H9 (cell line): ENCODE results near the gene XG. TPM values are rescaled to one million over a fixed set of nuclear protein-coding genes. Genes with fewer than 3 reads are reported as not detected.
A peak's percentile ranks its signal among the peaks of the same experiment; 100 is the strongest.

Source experiments
- DNase-seq: peaks from one replicate; pipeline ENCODE4 v3.0.0-alpha.2; 2017
- H2AFZ ChIP-seq: one replicate; pipeline ENCODE4 v1.6.1; 2013; ENCODE audit warnings: mild to moderate bottlenecking, low read length, control low read depth, moderate library complexity
- H2AK5ac ChIP-seq: 2 replicates; pipeline ENCODE4 v1.6.1; 2013; ENCODE audit warnings: low read length, control low read depth, mixed read lengths; ENCODE audit not compliant: insufficient read length
- H2BK120ac ChIP-seq: one replicate; pipeline ENCODE4 v1.6.1; 2013; ENCODE audit warnings: low read depth, mild to moderate bottlenecking, low read length, control low read depth, inconsistent platforms; ENCODE audit not compliant: poor library complexity, severe bottlenecking
- H2BK12ac ChIP-seq: 2 replicates; pipeline ENCODE4 v1.6.1; 2013; ENCODE audit warnings: low read length, control low read depth, mixed read lengths, low read depth; ENCODE audit not compliant: insufficient read length
- H2BK15ac ChIP-seq: 2 replicates; pipeline ENCODE4 v1.6.1; 2013; ENCODE audit warnings: low read depth, low read length, control low read depth
- H2BK20ac ChIP-seq: one replicate; pipeline ENCODE4 v1.6.1; 2013; ENCODE audit warnings: low read depth, mild to moderate bottlenecking, low read length, control low read depth, inconsistent platforms; ENCODE audit not compliant: poor library complexity, severe bottlenecking
- H2BK5ac ChIP-seq: 2 replicates; pipeline ENCODE4 v1.6.1; 2013; ENCODE audit warnings: low read length, control low read depth, mixed read lengths; ENCODE audit not compliant: insufficient read length
- H3K14ac ChIP-seq: 2 replicates; pipeline ENCODE4 v1.6.1; 2013; ENCODE audit warnings: low read length, control low read depth; ENCODE audit not compliant: insufficient read depth
- H3K18ac ChIP-seq: 2 replicates; pipeline ENCODE4 v1.6.1; 2013; ENCODE audit warnings: low read depth, mild to moderate bottlenecking, mixed read lengths, low read length, control low read depth; ENCODE audit not compliant: insufficient read length
- H3K23ac ChIP-seq: 2 replicates; pipeline ENCODE4 v1.6.1; 2013; ENCODE audit warnings: low read length, control low read depth, mixed read lengths, low read depth; ENCODE audit not compliant: insufficient read length
- H3K23me2 ChIP-seq: 2 replicates; pipeline ENCODE4 v1.6.1; 2013; ENCODE audit warnings: low read depth, mild to moderate bottlenecking, mixed read lengths, low read length, control low read depth; ENCODE audit not compliant: insufficient read length, poor library complexity, severe bottlenecking
- H3K27ac ChIP-seq: 2 replicates; pipeline ENCODE4 v1.5.1; 2013; ENCODE audit warnings: low read length, control low read depth, mixed read lengths, low read depth; ENCODE audit not compliant: insufficient read length
- H3K27me3 ChIP-seq: 2 replicates; pipeline ENCODE4 v1.6.1; 2013; ENCODE audit warnings: low read length, control low read depth, inconsistent platforms; ENCODE audit not compliant: insufficient read depth
- H3K4ac ChIP-seq: 2 replicates; pipeline ENCODE4 v1.6.1; 2013; ENCODE audit warnings: low read depth, mild to moderate bottlenecking, control low read depth, inconsistent platforms, low read length, moderate library complexity
- H3K4me1 ChIP-seq: 2 replicates; pipeline ENCODE4 v1.6.1; 2013; ENCODE audit warnings: low read length, control low read depth, inconsistent platforms; ENCODE audit not compliant: insufficient read depth
- H3K4me2 ChIP-seq: 2 replicates; pipeline ENCODE4 v1.6.1; 2013; ENCODE audit warnings: low read length, control low read depth, mixed read lengths; ENCODE audit not compliant: insufficient read length, insufficient read depth
- H3K56ac ChIP-seq: 2 replicates; pipeline ENCODE4 v1.6.1; 2013; ENCODE audit warnings: low read depth, mild to moderate bottlenecking, mixed read lengths, low read length, control low read depth; ENCODE audit not compliant: insufficient read length
- H3K79me1 ChIP-seq: 2 replicates; pipeline ENCODE4 v1.6.1; 2013; ENCODE audit warnings: low read depth, mild to moderate bottlenecking, moderate library complexity, low read length, control low read depth, inconsistent platforms; ENCODE audit not compliant: insufficient read depth, poor library complexity, severe bottlenecking
- H3K79me2 ChIP-seq: 2 replicates; pipeline ENCODE4 v1.6.1; 2013; ENCODE audit warnings: low read length, control low read depth, inconsistent platforms; ENCODE audit not compliant: insufficient read depth
- H3K9ac ChIP-seq: 2 replicates; pipeline ENCODE4 v1.6.1; 2013; ENCODE audit warnings: low read length, control low read depth, mixed read lengths; ENCODE audit not compliant: insufficient read length; ENCODE audit errors: extremely low read depth
- H3K9me3 ChIP-seq: one replicate; pipeline ENCODE4 v1.6.1; 2013; ENCODE audit warnings: low read depth, low read length, inconsistent platforms; ENCODE audit not compliant: control insufficient read depth
- H3T11ph ChIP-seq: one replicate; pipeline ENCODE4 v1.6.1; 2013; ENCODE audit warnings: mild to moderate bottlenecking, low read length, control low read depth, inconsistent platforms
- H4K20me1 ChIP-seq: one replicate; pipeline ENCODE4 v1.6.1; 2013; ENCODE audit not compliant: control insufficient read depth, insufficient read length, insufficient read depth
- H4K5ac ChIP-seq: 2 replicates; pipeline ENCODE4 v1.6.1; 2013; ENCODE audit warnings: low read depth, mild to moderate bottlenecking, mixed read lengths, low read length, control low read depth; ENCODE audit not compliant: insufficient read length
- H4K8ac ChIP-seq: replicated peaks from 2 replicates; pipeline ENCODE4 v1.6.1; 2013; ENCODE audit warnings: low read length, control low read depth, mixed read lengths, low read depth; ENCODE audit not compliant: insufficient read length
- H4K91ac ChIP-seq: 2 replicates; pipeline ENCODE4 v1.6.1; 2013; ENCODE audit warnings: low read depth, mild to moderate bottlenecking, moderate library complexity, mixed read lengths, low read length, control low read depth; ENCODE audit not compliant: insufficient read length
- H3K27ac Mint-ChIP-seq, 3 experiments: 2 replicates in 2 of 3; 3 replicates in 1 of 3; pipeline ENCODE4 v1.8.0; 2020 to 2021; ENCODE audit warnings: mixed read lengths in 3 of 3, mild to moderate bottlenecking in 1 of 3, moderate library complexity in 1 of 3
- H3K27me3 Mint-ChIP-seq: 2 replicates; pipeline ENCODE4 v1.8.0; 2021; ENCODE audit warnings: low read depth, mild to moderate bottlenecking, moderate library complexity, mixed read lengths
- H3K36me3 Mint-ChIP-seq, 3 experiments: 2 replicates in 2 of 3; 3 replicates in 1 of 3; pipeline ENCODE4 v1.8.0; 2020 to 2021; ENCODE audit warnings: low read depth in 3 of 3, mixed read lengths in 3 of 3; ENCODE audit not compliant: insufficient read depth in 1 of 3
- H3K4me1 Mint-ChIP-seq, 2 experiments: 2 replicates each; pipeline ENCODE4 v1.8.0; 2020; ENCODE audit warnings: mixed read lengths in 2 of 2
- H3K4me3 Mint-ChIP-seq, 2 experiments: 2 replicates in 1 of 2; 3 replicates in 1 of 2; pipeline ENCODE4 v1.8.0; 2020 to 2021; ENCODE audit warnings: mild to moderate bottlenecking in 2 of 2, mixed read lengths in 2 of 2, moderate library complexity in 1 of 2
- H3K9me3 Mint-ChIP-seq, 2 experiments: 2 replicates in 1 of 2; 3 replicates in 1 of 2; pipeline ENCODE4 v1.8.0; 2020; ENCODE audit warnings: mild to moderate bottlenecking in 2 of 2, mixed read lengths in 2 of 2, moderate library complexity in 1 of 2
- WGBS: extraction: QIAGEN DNeasy Blood & Tissue Kit; methylation state at CpG from one replicate; pipeline ENCODE4 v1.1.7; 2013; ENCODE audit warnings: missing lambda C conversion rate, low lambda C conversion rate, mixed read lengths; ENCODE audit not compliant: insufficient read length; ENCODE audit errors: extremely low coverage; 5-methylcytosine and 5-hydroxymethylcytosine counted together
- total RNA-seq: library from RNA; stranded (reverse); gene quantifications from 2 replicates; pipeline ENCODE4 v1.2.1, GENCODE V29; 2021
- TF ChIP-seq, protein P1 (sequence below): fragments of 200-600 bp; sonication (generic); conservative IDR thresholded peaks from 3 replicates; pipeline ENCODE4 v1.8.0; 2021; ENCODE audit warnings: antibody characterized with exemption, mild to moderate bottlenecking

The XG gene
- total RNA-seq, 1 experiment from 2014 or later, result 1.1 TPM

DNA sequence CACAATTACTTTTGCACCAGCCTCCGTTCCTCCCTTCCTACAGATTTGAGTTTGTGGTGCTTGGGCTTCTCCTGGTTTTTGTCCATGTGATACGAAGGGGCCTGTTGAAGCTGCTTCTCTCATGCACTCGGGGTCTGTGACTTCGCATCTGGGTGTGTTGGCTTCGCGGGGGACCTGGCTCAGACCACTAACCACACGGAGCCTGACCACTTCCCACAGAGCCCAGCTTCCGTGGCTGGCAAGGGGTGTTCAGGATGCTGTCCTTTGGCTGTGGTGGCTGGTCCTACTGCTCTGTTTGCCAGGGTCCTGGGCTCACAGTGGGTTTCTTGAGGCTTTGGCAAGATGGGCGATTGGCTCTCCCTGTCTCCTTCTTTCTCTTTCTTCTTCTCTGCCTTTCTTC lies 19.8 kb upstream of the XG start:
- DNase-seq, result no peak
- H3K4ac ChIP-seq, result no peak overlapping the region
- H4K91ac ChIP-seq, result no peak overlapping the region
- H3K4me3 Mint-ChIP-seq, result no peak overlapping the region
- H3K36me3 Mint-ChIP-seq, result peaks cover 38 to 52% (median 39%) of the 10 kb centered on the region in 3 experiments; a peak in 6 of 7 replicates
- no peak overlapping the region for H3K23ac ChIP-seq
- H4K5ac ChIP-seq, result no peak overlapping the region
- no peaks in the 10 kb centered on the region for H3K27me3 ChIP-seq
- H3K4me1 ChIP-seq, result no peaks in the 10 kb centered on the region
- no peak overlapping the region for H3K27ac ChIP-seq
- no peak overlapping the region for H2AK5ac ChIP-seq
- no peak overlapping the region for H2BK15ac ChIP-seq
- H3K9ac ChIP-seq, result no peak overlapping the region
- H3K27me3 Mint-ChIP-seq, result no peaks in the 10 kb centered on the region
- no peaks in the 10 kb centered on the region for H3K23me2 ChIP-seq
- no peak overlapping the region for H3K18ac ChIP-seq
- no peak overlapping the region for H2AFZ ChIP-seq
- H3K56ac ChIP-seq, result no peak overlapping the region
- no peak overlapping the region for H2BK120ac ChIP-seq
- H3K4me1 Mint-ChIP-seq, result no peaks in the 10 kb centered on the region
- no peak overlapping the region for H3T11ph ChIP-seq
- no peak overlapping the region; the same call in 1 of the 2 replicates for H3K14ac ChIP-seq
- no peaks in the 10 kb centered on the region for H3K79me2 ChIP-seq
- no peak overlapping the region for H2BK20ac ChIP-seq
- no peaks in the 10 kb centered on the region for H3K9me3 ChIP-seq
- no peak overlapping the region for H2BK12ac ChIP-seq
- no peak overlapping the region for H4K8ac ChIP-seq
- TF ChIP-seq, protein P1, sequence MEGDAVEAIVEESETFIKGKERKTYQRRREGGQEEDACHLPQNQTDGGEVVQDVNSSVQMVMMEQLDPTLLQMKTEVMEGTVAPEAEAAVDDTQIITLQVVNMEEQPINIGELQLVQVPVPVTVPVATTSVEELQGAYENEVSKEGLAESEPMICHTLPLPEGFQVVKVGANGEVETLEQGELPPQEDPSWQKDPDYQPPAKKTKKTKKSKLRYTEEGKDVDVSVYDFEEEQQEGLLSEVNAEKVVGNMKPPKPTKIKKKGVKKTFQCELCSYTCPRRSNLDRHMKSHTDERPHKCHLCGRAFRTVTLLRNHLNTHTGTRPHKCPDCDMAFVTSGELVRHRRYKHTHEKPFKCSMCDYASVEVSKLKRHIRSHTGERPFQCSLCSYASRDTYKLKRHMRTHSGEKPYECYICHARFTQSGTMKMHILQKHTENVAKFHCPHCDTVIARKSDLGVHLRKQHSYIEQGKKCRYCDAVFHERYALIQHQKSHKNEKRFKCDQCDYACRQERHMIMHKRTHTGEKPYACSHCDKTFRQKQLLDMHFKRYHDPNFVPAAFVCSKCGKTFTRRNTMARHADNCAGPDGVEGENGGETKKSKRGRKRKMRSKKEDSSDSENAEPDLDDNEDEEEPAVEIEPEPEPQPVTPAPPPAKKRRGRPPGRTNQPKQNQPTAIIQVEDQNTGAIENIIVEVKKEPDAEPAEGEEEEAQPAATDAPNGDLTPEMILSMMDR, result no peak
- no peak overlapping the region for H2BK5ac ChIP-seq
- no peaks in the 10 kb centered on the region for H4K20me1 ChIP-seq
- peaks cover 4 to 5% of the 10 kb centered on the region in 2 experiments; a peak in 4 of 5 replicates for H3K9me3 Mint-ChIP-seq
- peak overlapping the region in 1 of 3 experiments; percentile 47; a peak in 3 of 7 replicates for H3K27ac Mint-ChIP-seq
- H3K79me1 ChIP-seq, result no peaks in the 10 kb centered on the region
- WGBS, result no CpG with 5 or more reads among the region's 9 CpGs
- H3K4me2 ChIP-seq, result no peak overlapping the region
